Keratinocyte (primary cell): ENCODE results near the gene MYLK3.

ENCODE experiments used
- CTCF ChIP-seq, 3 experiments: IDR thresholded peaks in 1 of 3; conservative IDR thresholded peaks in 1 of 3; optimal IDR thresholded peaks in 1 of 3; 2 replicates in 2 of 3; 3 replicates in 1 of 3; pipeline versions ENCODE3 to v1.5.1; 2011; ENCODE audit warnings: low read length in 3 of 3, mild to moderate bottlenecking in 3 of 3, moderate library complexity in 2 of 3, control low read depth in 1 of 3, inconsistent platforms in 1 of 3; ENCODE audit not compliant: insufficient read depth in 2 of 3; ENCODE audit errors: extremely low read depth in 1 of 3
- EZH2 ChIP-seq: IDR thresholded peaks from one replicate; pipeline ENCODE4 v1.6.1; 2012; ENCODE audit warnings: inconsistent platforms, mild to moderate bottlenecking, low read length, moderate library complexity

GRCh38 chr16:46712911-46713310, 35.2 kb downstream of the MYLK3 start:
- TF ChIP-seq CTCF (optimal IDR thresholded peaks at IDR 0.05 in 1 of 3, IDR thresholded peaks at IDR 0.05 in 1 of 3, conservative IDR thresholded peaks at IDR 0.05 in 1 of 3; ENCODE audit: extremely low read depth in 1 of 3, insufficient read depth in 2 of 3, low read length in 3 of 3) (no peak), EZH2 (no peak)
